ENCODE measurements around the gene HOXB2. TPM values are rescaled to one million over a fixed set of nuclear protein-coding genes. Genes with fewer than 3 reads are reported as not detected.
A peak's percentile ranks its signal among the peaks of the same experiment; 100 is the strongest.

HOXB2 gene
- total RNA-seq, 2 experiments from 2014 or later = 15.6 to 18.2 TPM

DNA sequence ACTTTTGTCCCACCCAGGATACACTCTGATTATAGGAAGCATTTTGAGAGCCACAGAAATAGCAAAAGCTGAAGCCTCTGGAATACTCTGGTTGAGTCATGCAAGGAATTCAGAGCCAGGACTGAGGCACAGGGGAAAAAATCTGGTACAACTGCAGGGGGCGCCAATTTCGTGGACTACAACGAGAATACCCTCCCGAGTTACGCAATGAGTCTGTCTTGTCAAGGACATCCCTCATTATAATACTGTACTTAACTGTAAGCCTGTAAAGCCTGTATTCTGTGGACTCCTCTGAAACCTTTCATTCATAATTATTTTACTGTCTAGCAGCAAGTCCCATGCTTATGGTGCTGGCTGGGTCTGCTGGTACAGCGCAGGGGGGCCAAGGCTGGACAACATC is 21.9 kb downstream of the HOXB2 start:
- Mint-ChIP-seq H3K36me3 (ENCODE audit: low read depth) (no peaks in the 10 kb centered on the region), H3K27me3 (ENCODE audit: low read depth) (peaks cover 39% of the 10 kb centered on the region), H3K4me3 (no peak overlapping the region), H3K27ac (no peak overlapping the region), H3K9me3 (no peaks in the 10 kb centered on the region), H3K4me1 (ENCODE audit: low read depth) (peaks cover 9% of the 10 kb centered on the region)
- intact Hi-C loops (cut with micrococcal nuclease) = no loop called here
- CTCF ChIA-PET = no interaction called here
- no peak for DNase-seq

DNA sequence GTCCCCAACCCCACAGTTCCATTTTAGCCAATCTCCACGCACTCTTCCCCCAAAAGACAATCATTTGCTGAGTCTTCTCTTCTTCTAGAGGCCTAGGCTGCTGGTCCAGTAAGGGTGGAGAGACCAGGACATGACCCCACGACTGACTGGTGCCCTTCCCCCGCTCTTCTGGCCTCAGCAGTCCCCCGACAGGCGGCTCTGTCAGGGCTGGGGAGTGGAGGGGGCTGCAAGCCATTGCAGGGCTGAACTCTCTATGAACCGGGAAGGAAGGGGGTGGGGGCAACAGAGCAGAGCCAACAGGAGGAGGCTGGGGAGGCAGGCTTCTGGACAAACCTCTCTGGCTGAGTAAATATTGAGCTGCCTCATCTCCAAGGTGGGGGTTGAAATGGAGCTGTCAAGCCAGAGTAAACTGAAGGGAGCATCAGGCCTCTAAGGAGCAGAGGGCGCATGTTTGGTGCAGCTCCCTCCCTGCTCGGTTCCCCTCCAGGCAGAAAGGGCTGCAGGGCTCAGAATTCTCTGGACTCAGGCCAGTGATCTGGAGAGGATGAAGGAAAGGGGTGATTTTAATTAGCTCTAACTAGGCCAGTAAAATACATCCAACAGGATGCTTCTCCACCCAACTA is 22.8 kb downstream of the HOXB2 start:
- no peaks in the 10 kb centered on the region for H3K9me3 Mint-ChIP-seq
- H3K4me3 Mint-ChIP-seq = no peak overlapping the region
- H3K27me3 Mint-ChIP-seq (ENCODE audit: low read depth) = peaks cover 36% of the 10 kb centered on the region
- DNase-seq = no peak
- no peak overlapping the region for H3K27ac Mint-ChIP-seq
- intact Hi-C loops (cut with micrococcal nuclease) = no loop called here
- no peaks in the 10 kb centered on the region for H3K36me3 Mint-ChIP-seq (ENCODE audit: low read depth)
- CTCF ChIA-PET = interaction anchor here (0.6 to 0.7 kb wide), 3 partner anchors 459 to 1826 kb away, joined by 3 to 5 read pairs (median 3); no protein-coding TSS in a partner anchor
- peaks cover 6% of the 10 kb centered on the region for H3K4me1 Mint-ChIP-seq (ENCODE audit: low read depth)

DNA sequence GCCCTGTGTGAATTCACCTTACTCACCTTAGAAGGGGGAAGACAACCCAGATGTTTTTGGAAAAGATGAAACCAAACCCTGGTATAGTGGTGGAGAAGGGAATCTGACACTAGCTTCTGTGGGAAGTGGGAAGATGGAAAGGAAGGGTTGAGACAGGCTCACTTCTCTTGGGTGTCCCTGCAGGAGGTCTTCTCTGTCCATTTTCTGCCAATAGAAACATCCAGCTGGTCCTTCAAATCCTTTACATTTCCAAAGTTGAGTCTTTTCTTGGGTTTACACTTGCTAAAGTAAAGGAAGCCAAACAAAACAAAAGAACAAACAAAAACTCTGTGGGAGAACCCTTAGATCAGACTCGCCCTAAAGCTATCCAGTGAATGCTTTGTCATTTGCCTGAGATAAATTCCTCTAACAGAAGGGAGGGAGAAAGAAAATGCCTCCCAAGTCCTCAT is 24.3 kb downstream of the HOXB2 start:
- Mint-ChIP-seq H3K4me3 (no peak overlapping the region), H3K27me3 (ENCODE audit: low read depth) (peaks cover 25% of the 10 kb centered on the region), H3K4me1 (ENCODE audit: low read depth) (peaks cover 4% of the 10 kb centered on the region), H3K9me3 (no peaks in the 10 kb centered on the region), H3K27ac (no peak overlapping the region), H3K36me3 (ENCODE audit: low read depth) (no peaks in the 10 kb centered on the region)
- intact Hi-C loops (cut with micrococcal nuclease) = no loop called here
- CTCF ChIA-PET = interaction anchor here (0.6 to 1.0 kb wide), 2 partner anchors 10 to 116 kb away, joined by 3 to 4 read pairs; no protein-coding TSS in a partner anchor
- no peak for DNase-seq

DNA sequence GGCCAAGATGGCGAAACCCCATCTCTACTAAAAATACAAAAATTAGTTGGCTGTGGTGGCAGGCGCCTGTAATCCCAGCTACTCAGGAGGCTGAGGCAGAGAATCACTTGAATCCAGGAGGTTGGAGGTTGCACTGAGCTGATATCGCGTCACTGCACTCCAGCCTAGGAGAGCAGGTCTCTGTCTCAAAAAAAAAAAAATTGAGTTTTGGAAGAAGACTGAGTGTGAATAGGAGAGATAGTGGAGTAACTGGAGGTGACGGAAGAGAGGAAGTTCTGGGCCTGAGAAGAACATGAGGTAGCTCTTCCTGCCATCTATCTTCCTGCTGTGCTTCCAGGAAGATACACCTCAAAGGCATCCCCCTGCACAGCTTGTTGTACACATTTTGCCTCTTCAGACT is 25.5 kb downstream of the HOXB2 start:
- CTCF ChIA-PET = interaction anchor here (0.6 kb wide), 1 partner anchor 23 kb away, joined by 3 read pairs; no protein-coding TSS in a partner anchor
- no peaks in the 10 kb centered on the region for H3K9me3 Mint-ChIP-seq
- H3K4me1 Mint-ChIP-seq (ENCODE audit: low read depth) = peaks cover 4% of the 10 kb centered on the region
- peaks cover 15% of the 10 kb centered on the region for H3K27me3 Mint-ChIP-seq (ENCODE audit: low read depth)
- H3K36me3 Mint-ChIP-seq (ENCODE audit: low read depth) = no peaks in the 10 kb centered on the region
- H3K27ac Mint-ChIP-seq = no peak overlapping the region
- DNase-seq = no peak
- H3K4me3 Mint-ChIP-seq = no peak overlapping the region
- intact Hi-C loops (cut with micrococcal nuclease) = no loop called here

DNA sequence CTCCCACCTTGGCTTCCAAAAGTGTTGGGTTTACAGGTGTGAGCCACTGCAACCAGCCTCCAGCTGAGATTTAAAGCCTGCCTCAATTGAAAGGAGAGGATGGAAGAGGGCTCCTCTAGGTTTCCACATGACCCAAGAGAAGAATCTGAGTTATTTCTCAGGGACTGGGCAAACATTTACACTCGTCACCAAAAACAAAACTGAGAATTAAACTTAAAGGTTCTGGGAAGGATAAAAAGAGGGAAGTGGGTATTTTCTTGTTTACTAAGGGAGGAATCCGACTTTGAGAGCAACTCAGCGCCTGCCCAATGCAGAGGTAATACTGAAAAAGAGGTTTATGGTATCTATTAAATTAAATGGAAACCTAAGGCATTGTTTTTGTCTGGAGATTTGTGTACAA is 27.4 kb downstream of the HOXB2 start:
- Mint-ChIP-seq H3K27ac (no peak overlapping the region), H3K9me3 (no peaks in the 10 kb centered on the region), H3K27me3 (ENCODE audit: low read depth) (peaks cover 6% of the 10 kb centered on the region), H3K4me3 (no peak overlapping the region), H3K36me3 (ENCODE audit: low read depth) (no peaks in the 10 kb centered on the region), H3K4me1 (ENCODE audit: low read depth) (peaks cover 18% of the 10 kb centered on the region)
- CTCF ChIA-PET = interaction anchor here (0.6 kb wide), 1 partner anchor 52 kb away, joined by 3 read pairs; no protein-coding TSS in a partner anchor
- intact Hi-C loops (cut with micrococcal nuclease) = no loop called here
- DNase-seq = no peak

DNA sequence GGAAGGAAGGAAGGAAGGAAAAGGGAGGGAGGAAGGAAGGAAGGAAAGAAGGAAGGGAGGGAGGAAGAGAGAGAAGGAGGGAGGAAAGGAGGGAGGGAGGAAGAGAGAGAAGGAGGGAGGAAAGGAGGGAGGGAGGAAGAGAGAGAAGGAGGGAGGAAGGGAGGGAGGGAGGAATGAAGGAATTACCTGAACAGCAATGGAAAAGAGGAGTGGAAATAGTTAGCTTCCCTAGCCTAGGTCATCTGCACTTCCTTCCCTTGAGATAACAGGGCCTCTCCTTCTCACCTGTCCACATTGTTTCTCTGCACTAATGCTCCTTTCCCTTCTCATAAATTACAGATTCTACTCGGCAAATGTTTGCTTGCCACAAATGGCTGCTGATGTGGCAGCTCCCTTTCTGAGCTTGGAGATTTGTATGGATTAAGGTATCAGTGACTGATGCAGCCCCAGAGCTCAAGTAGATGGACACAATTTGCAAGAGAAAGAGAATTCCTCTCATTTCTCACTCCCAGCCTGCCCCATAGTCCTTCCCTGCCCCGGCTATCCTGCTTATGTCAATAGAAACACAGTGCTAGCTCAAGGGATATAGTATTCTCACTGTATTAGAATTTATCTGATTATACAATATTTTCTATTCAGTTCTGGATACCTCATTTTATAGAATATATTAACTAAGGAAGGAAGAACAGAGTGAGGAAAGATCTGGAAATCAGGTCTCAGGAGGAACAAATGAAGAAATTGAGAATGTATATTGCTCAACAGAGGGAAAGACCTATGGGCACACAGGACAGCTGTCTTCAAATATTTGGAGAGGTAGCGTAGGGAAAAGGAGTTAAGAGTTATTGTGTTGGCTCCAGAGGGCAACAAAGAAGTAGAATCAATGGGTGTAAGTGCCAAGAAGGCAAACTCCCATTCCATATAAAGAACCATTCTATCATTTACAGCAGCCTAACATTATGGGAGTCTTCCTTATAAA is 28.7 kb downstream of the HOXB2 start:
- H3K9me3 Mint-ChIP-seq = no peaks in the 10 kb centered on the region
- H3K27me3 Mint-ChIP-seq (ENCODE audit: low read depth) = peaks cover 4% of the 10 kb centered on the region
- H3K27ac Mint-ChIP-seq = no peak overlapping the region
- H3K36me3 Mint-ChIP-seq (ENCODE audit: low read depth) = no peaks in the 10 kb centered on the region
- intact Hi-C loops (cut with micrococcal nuclease) = no loop called here
- peaks cover 29% of the 10 kb centered on the region for H3K4me1 Mint-ChIP-seq (ENCODE audit: low read depth)
- no peak for DNase-seq
- CTCF ChIA-PET = interaction anchor here (0.9 to 1.3 kb wide), 3 partner anchors 23 to 180 kb away, joined by 3 to 4 read pairs (median 4); no protein-coding TSS in a partner anchor
- no peak overlapping the region for H3K4me3 Mint-ChIP-seq

DNA sequence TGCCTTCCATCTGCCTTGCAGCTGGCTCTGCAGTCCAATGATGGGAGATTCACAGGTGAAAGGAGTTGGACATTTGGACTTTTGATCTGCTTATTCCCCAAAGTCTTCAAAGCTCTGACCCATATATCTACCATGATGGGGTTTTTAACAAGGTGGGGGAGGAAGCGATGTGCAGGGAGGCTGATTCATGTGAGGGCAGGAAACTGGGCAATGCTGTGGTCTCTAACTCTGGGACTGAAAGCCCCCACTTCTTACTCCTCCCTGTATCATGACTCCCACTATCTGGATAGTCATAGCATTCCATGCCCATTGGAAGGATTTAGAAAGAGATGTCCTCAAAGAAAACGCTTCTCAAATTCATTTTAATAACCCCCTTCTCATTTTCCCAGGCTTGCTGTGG is 30.4 kb downstream of the HOXB2 start:
- H3K27ac Mint-ChIP-seq = no peak overlapping the region
- peaks cover 36% of the 10 kb centered on the region for H3K4me1 Mint-ChIP-seq (ENCODE audit: low read depth)
- no peak overlapping the region for H3K4me3 Mint-ChIP-seq
- no peak for DNase-seq
- intact Hi-C loops (cut with micrococcal nuclease) = no loop called here
- no peaks in the 10 kb centered on the region for H3K9me3 Mint-ChIP-seq
- CTCF ChIA-PET = interaction anchor here (1.4 to 1.5 kb wide), 2 partner anchors 10 to 162 kb away, joined by 4 to 5 read pairs; no protein-coding TSS in a partner anchor
- no peaks in the 10 kb centered on the region for H3K36me3 Mint-ChIP-seq (ENCODE audit: low read depth)
- no peaks in the 10 kb centered on the region for H3K27me3 Mint-ChIP-seq (ENCODE audit: low read depth)

DNA sequence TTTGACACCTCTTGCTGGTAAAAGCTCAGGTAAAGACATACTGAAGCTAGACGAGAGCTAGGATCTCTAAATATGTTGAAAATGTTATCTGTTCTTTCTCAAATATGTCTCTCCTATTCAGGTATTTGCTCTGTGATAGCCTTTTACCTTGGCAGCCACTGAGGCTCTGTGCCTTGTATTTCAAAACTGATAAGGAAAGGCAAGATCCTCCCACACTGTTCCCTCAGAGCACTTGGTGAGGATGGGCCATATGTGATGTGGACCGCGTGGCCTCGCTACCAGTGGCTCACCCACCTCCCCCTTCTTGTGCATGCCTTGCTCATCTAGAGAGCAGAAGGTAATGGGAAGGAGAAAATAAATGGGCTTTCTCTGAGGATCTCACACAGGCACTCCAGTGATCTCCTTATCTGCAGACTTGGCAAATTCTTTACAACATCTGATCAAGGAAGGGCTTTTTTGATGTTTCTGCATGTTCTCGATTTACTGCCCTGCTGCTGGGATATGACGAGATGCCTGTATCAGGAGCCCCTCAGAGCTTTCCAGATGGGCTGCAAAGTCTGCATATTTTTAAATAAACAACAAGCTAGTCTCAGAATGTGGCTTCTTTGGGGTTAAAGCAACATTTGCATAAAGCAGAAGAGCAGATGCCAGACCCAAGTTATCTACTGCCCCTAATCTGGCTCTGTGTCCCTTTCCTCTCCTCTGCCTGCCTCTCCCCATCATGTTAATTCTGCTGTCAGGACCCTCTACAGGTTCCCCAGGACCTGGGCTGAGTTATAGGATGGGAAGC is 31.0 kb downstream of the HOXB2 start:
- no peak overlapping the region for H3K4me3 Mint-ChIP-seq
- CTCF ChIA-PET = interaction anchor here (1.4 to 1.5 kb wide), 2 partner anchors 10 to 162 kb away, joined by 4 to 5 read pairs; no protein-coding TSS in a partner anchor
- no peak for DNase-seq
- intact Hi-C loops (cut with micrococcal nuclease) = loop anchor here (1.0 kb wide), 1 partner anchor 41 kb away; no protein-coding TSS in a partner anchor
- no peak overlapping the region for H3K27ac Mint-ChIP-seq
- no peaks in the 10 kb centered on the region for H3K9me3 Mint-ChIP-seq
- peaks cover 36% of the 10 kb centered on the region for H3K4me1 Mint-ChIP-seq (ENCODE audit: low read depth)
- no peaks in the 10 kb centered on the region for H3K36me3 Mint-ChIP-seq (ENCODE audit: low read depth)
- no peaks in the 10 kb centered on the region for H3K27me3 Mint-ChIP-seq (ENCODE audit: low read depth)

DNA sequence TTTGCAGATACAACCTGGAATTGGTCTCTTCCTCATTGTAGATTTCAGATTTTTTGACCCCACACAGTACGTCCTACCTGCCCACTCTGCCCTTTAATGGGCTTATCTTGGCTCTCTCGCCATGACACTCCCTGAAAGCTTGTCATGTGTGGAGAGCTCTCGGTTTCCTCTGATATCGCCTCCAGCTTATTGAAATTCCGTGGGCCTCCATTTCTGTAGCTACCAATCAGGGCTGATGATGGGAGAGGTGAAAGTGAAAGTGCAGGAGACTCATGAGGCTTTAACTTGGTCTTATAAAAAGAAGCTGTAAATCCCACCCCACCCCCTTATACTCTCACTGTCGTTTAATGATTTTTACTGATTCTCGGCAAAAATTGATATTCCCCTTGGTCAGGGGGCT is 31.8 kb downstream of the HOXB2 start:
- Mint-ChIP-seq H3K9me3 (no peaks in the 10 kb centered on the region), H3K27me3 (ENCODE audit: low read depth) (no peaks in the 10 kb centered on the region), H3K27ac (peak overlapping the region; percentile 57), H3K36me3 (ENCODE audit: low read depth) (no peaks in the 10 kb centered on the region), H3K4me3 (peak overlapping the region; percentile 32), H3K4me1 (ENCODE audit: low read depth) (peaks cover 36% of the 10 kb centered on the region)
- intact Hi-C loops (cut with micrococcal nuclease) = loop anchor here (1.0 kb wide), 1 partner anchor 42 kb away; no protein-coding TSS in a partner anchor
- CTCF ChIA-PET = interaction anchor here (1.4 to 1.5 kb wide), 2 partner anchors 9 to 161 kb away, joined by 4 to 5 read pairs; no protein-coding TSS in a partner anchor
- peak; percentile 50 for DNase-seq

DNA sequence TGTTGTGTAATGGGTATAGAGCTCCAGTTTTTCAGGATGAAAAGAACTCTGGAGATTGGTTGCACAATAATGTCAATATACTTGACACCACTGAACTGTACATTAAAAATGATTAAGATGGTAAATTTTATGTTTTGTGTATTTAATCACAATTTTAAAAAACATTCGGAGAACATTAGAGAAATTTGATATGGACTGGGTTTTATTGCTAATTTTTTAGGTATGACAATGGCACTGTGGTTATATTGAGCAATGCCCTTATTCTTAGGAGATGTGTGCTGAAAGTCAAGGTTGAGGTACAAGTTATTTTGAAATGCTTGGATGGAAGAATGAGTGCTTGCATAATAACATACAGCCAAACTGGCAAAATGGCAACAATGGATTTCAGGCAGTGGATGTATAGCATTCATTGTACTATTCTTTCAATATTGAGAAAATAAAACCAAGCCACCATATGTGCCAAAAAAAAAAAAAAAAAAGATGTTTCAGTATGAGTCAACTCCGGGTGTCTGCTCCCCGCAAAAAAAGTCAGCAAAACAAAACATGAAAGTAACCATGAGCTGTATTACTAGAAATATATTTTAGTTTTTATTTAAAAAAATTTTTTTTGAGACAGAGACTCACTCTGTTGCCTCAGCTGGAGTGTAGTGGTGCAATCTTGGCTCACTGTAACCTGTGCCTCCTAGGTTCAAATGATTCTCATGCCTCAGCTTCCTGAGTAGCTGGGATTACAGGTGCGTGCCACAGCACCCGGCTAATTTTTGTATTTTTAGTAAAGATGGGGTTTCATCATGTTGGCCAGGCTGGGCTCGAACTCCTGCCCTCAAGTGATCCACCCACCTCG is 33.9 kb downstream of the HOXB2 start:
- Mint-ChIP-seq H3K4me1 (ENCODE audit: low read depth) (peaks cover 39% of the 10 kb centered on the region), H3K9me3 (no peaks in the 10 kb centered on the region), H3K36me3 (ENCODE audit: low read depth) (no peaks in the 10 kb centered on the region), H3K4me3 (peak overlapping the region; percentile 22), H3K27me3 (ENCODE audit: low read depth) (no peaks in the 10 kb centered on the region), H3K27ac (peak overlapping the region; percentile 89)
- intact Hi-C loops (cut with micrococcal nuclease) = loop anchor here (2.0 kb wide), 2 partner anchors 30 to 38 kb away; no protein-coding TSS in a partner anchor
- CTCF ChIA-PET = interaction anchor here (0.6 to 1.3 kb wide), 4 partner anchors 32 to 248 kb away, joined by 3 to 6 read pairs (median 4); no protein-coding TSS in a partner anchor
- peak; percentile 71 for DNase-seq

DNA sequence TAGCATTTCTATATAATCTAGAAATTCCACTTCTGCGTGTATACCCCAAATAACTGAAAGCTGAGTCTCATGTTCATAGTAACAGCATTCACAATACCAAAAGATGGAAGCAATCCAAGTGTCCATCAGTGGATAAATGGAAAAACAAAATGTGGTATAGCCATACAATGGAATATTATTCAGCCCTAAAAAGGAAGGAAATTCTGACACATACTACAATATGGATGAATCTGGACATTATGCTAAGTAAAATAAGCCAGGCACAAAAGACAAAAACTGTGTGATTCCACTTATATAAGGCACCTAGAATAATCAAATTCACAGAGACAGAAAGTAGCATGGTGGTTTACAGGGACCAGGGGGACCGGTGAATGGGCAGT is 34.5 kb downstream of the HOXB2 start:
- Mint-ChIP-seq H3K4me1 (ENCODE audit: low read depth) (peaks cover 43% of the 10 kb centered on the region), H3K4me3 (no peak overlapping the region), H3K27ac (no peak overlapping the region), H3K27me3 (ENCODE audit: low read depth) (no peaks in the 10 kb centered on the region), H3K36me3 (ENCODE audit: low read depth) (no peaks in the 10 kb centered on the region), H3K9me3 (no peaks in the 10 kb centered on the region)
- CTCF ChIA-PET = no interaction called here
- intact Hi-C loops (cut with micrococcal nuclease) = loop anchor here (2.0 kb wide), 2 partner anchors 30 to 38 kb away; no protein-coding TSS in a partner anchor
- DNase-seq = no peak

Data from activated naive CD4-positive, alpha-beta T cell treated with anti-CD3 and anti-CD28 coated beads for 36 hours (primary cell).